ENCODE results near the gene TUBA3E.
"Not testable (repeated sequence)": the region's sequence is repeated elsewhere in the genome, so short reads cannot be mapped to it uniquely, and the experiment has no call there.

The TUBA3E gene

GRCh38 chr2:130154773-130155765, 43.2 kb downstream of the TUBA3E start:
- no peaks in the 10 kb centered on the region for H3K9me3 ChIP-seq (ENCODE audit: control insufficient read depth in 2 of 2, low read length in 2 of 2)
- no peaks in the 10 kb centered on the region for H3K4me1 ChIP-seq (ENCODE audit: control insufficient read depth, insufficient read depth, low read length)
- no peak overlapping the region for H3K27ac ChIP-seq (ENCODE audit: low read length)
- H3K27me3 ChIP-seq (ENCODE audit: control insufficient read depth in 1 of 2, insufficient read depth in 2 of 2, low read length in 2 of 2): no peaks in the 10 kb centered on the region
- H3K4me3 ChIP-seq (ENCODE audit: low read length in 2 of 2): no peak overlapping the region
- H3K9ac ChIP-seq (ENCODE audit: low read length in 2 of 2): no peak overlapping the region
- H3K36me3 ChIP-seq (ENCODE audit: control insufficient read depth in 2 of 2, insufficient read depth in 2 of 2, low read length in 2 of 2): peaks cover 5 to 11% of the 10 kb centered on the region in 2 donors

GRCh38 chr2:130154423-130154770, 43.8 kb downstream of the TUBA3E start:
- not testable (repeated sequence) for H3K9me3 ChIP-seq (ENCODE audit: control insufficient read depth in 2 of 2, low read length in 2 of 2); H3K4me3 ChIP-seq (ENCODE audit: low read length in 2 of 2); H3K36me3 ChIP-seq (ENCODE audit: control insufficient read depth in 2 of 2, insufficient read depth in 2 of 2, low read length in 2 of 2); H3K27ac ChIP-seq (ENCODE audit: low read length); H3K9ac ChIP-seq (ENCODE audit: low read length in 2 of 2); H3K27me3 ChIP-seq (ENCODE audit: control insufficient read depth in 1 of 2, insufficient read depth in 2 of 2, low read length in 2 of 2); H3K4me1 ChIP-seq (ENCODE audit: control insufficient read depth, insufficient read depth, low read length)

GRCh38 chr2:130153721-130154422, 44.4 kb downstream of the TUBA3E start:
- not testable (repeated sequence) for H3K4me1 ChIP-seq (ENCODE audit: control insufficient read depth, insufficient read depth, low read length); H3K9me3 ChIP-seq (ENCODE audit: control insufficient read depth in 2 of 2, low read length in 2 of 2); H3K36me3 ChIP-seq (ENCODE audit: control insufficient read depth in 2 of 2, insufficient read depth in 2 of 2, low read length in 2 of 2); H3K27me3 ChIP-seq (ENCODE audit: control insufficient read depth in 1 of 2, insufficient read depth in 2 of 2, low read length in 2 of 2); H3K9ac ChIP-seq (ENCODE audit: low read length in 2 of 2); H3K27ac ChIP-seq (ENCODE audit: low read length); H3K4me3 ChIP-seq (ENCODE audit: low read length in 2 of 2)

- H3K4me1 ChIP-seq (ENCODE audit: control insufficient read depth, insufficient read depth, low read length): no peaks in the 10 kb centered on the region
- no peaks in the 10 kb centered on the region for H3K27me3 ChIP-seq (ENCODE audit: control insufficient read depth in 1 of 2, insufficient read depth in 2 of 2, low read length in 2 of 2)
- H3K9me3 ChIP-seq (ENCODE audit: control insufficient read depth in 2 of 2, low read length in 2 of 2): no peaks in the 10 kb centered on the region
- H3K36me3 ChIP-seq (ENCODE audit: control insufficient read depth in 2 of 2, insufficient read depth in 2 of 2, low read length in 2 of 2): peaks cover 5 to 8% of the 10 kb centered on the region in 2 donors
- H3K9ac ChIP-seq (ENCODE audit: low read length in 2 of 2): no peak overlapping the region
- H3K4me3 ChIP-seq (ENCODE audit: low read length in 2 of 2): no peak overlapping the region
- no peak overlapping the region for H3K27ac ChIP-seq (ENCODE audit: low read length)
These were observed 45.2 kb downstream of the TUBA3E start for GRCh38 chr2:130152816-130153595.

GRCh38 chr2:130152136-130152815, 46.0 kb downstream of the TUBA3E start:
- H3K4me3 ChIP-seq (ENCODE audit: low read length in 2 of 2); H3K27ac ChIP-seq (ENCODE audit: low read length); H3K9me3 ChIP-seq (ENCODE audit: control insufficient read depth in 2 of 2, low read length in 2 of 2); H3K9ac ChIP-seq (ENCODE audit: low read length in 2 of 2); H3K36me3 ChIP-seq (ENCODE audit: control insufficient read depth in 2 of 2, insufficient read depth in 2 of 2, low read length in 2 of 2); H3K4me1 ChIP-seq (ENCODE audit: control insufficient read depth, insufficient read depth, low read length); H3K27me3 ChIP-seq (ENCODE audit: control insufficient read depth in 1 of 2, insufficient read depth in 2 of 2, low read length in 2 of 2): not testable (repeated sequence)

- not testable (repeated sequence) for H3K4me1 ChIP-seq (ENCODE audit: control insufficient read depth, insufficient read depth, low read length); H3K9ac ChIP-seq (ENCODE audit: low read length in 2 of 2); H3K27me3 ChIP-seq (ENCODE audit: control insufficient read depth in 1 of 2, insufficient read depth in 2 of 2, low read length in 2 of 2); H3K4me3 ChIP-seq (ENCODE audit: low read length in 2 of 2); H3K36me3 ChIP-seq (ENCODE audit: control insufficient read depth in 2 of 2, insufficient read depth in 2 of 2, low read length in 2 of 2); H3K9me3 ChIP-seq (ENCODE audit: control insufficient read depth in 2 of 2, low read length in 2 of 2); H3K27ac ChIP-seq (ENCODE audit: low read length)
These were observed 47.1 kb downstream of the TUBA3E start for GRCh38 chr2:130151145-130151512.

- Histone ChIP-seq H3K27ac (ENCODE audit: low read length) (no peak overlapping the region), H3K9ac (ENCODE audit: low read length in 2 of 2) (no peak overlapping the region)
These were observed 47.8 kb downstream of the TUBA3E start for GRCh38 chr2:130150181-130151144.

GRCh38 chr2:130148515-130148914, 49.7 kb downstream of the TUBA3E start:
- not testable (repeated sequence) for H3K9me3 ChIP-seq (ENCODE audit: control insufficient read depth in 2 of 2, low read length in 2 of 2); H3K27me3 ChIP-seq (ENCODE audit: control insufficient read depth in 1 of 2, insufficient read depth in 2 of 2, low read length in 2 of 2); H3K36me3 ChIP-seq (ENCODE audit: control insufficient read depth in 2 of 2, insufficient read depth in 2 of 2, low read length in 2 of 2); H3K9ac ChIP-seq (ENCODE audit: low read length in 2 of 2); H3K4me3 ChIP-seq (ENCODE audit: low read length in 2 of 2); H3K27ac ChIP-seq (ENCODE audit: low read length); H3K4me1 ChIP-seq (ENCODE audit: control insufficient read depth, insufficient read depth, low read length)

More at GRCh38 chr2:130150181-130151144, 47.8 kb downstream of the TUBA3E start:
- H3K27me3 ChIP-seq (ENCODE audit: control insufficient read depth in 1 of 2, insufficient read depth in 2 of 2, low read length in 2 of 2): no peaks in the 10 kb centered on the region
- no peaks in the 10 kb centered on the region for H3K4me1 ChIP-seq (ENCODE audit: control insufficient read depth, insufficient read depth, low read length)
- no peak overlapping the region for H3K4me3 ChIP-seq (ENCODE audit: low read length in 2 of 2)
- peaks cover 5 to 8% of the 10 kb centered on the region in 2 donors for H3K36me3 ChIP-seq (ENCODE audit: control insufficient read depth in 2 of 2, insufficient read depth in 2 of 2, low read length in 2 of 2)
- H3K9me3 ChIP-seq (ENCODE audit: control insufficient read depth in 2 of 2, low read length in 2 of 2): no peaks in the 10 kb centered on the region

- H3K4me3 ChIP-seq (ENCODE audit: low read length in 2 of 2): peak within 1 kb of the TSS in 1 of 2 donors; percentile 55
- H3K27me3 ChIP-seq (ENCODE audit: control insufficient read depth in 1 of 2, insufficient read depth in 2 of 2, low read length in 2 of 2); H3K9ac ChIP-seq (ENCODE audit: low read length in 2 of 2); H3K9me3 ChIP-seq (ENCODE audit: control insufficient read depth in 2 of 2, low read length in 2 of 2); H3K4me1 ChIP-seq (ENCODE audit: control insufficient read depth, insufficient read depth, low read length); H3K36me3 ChIP-seq (ENCODE audit: control insufficient read depth in 2 of 2, insufficient read depth in 2 of 2, low read length in 2 of 2); H3K27ac ChIP-seq (ENCODE audit: low read length): not testable (repeated sequence)
These were observed 53.2 kb downstream of the TUBA3E start, which contains the start of gene CCDC74B for GRCh38 chr2:130145006-130145414. CCDC74B (minus strand) TSS chr2:130145112; CDS start chr2:130144996, 116 bp downstream.
